Right ventricle myocardium superior (tissue), 1 donor: ENCODE results near the gene TRMO. TPM values are rescaled to one million over a fixed set of nuclear protein-coding genes. Genes with fewer than 3 reads are reported as not detected.

Experiments
- total RNA-seq: library from RNA; stranded (reverse); fragmentation: NEBNext Ultra II Directional; extraction: Animal tissue kit (Norgen Biotek cat#: 25700); gene quantifications from one replicate; pipeline ENCODE4 v1.2.1, GENCODE V29; 2021
- donor health status: DM: no; HTN: yes; CAD: no; lungs with severe emphysema.

Gene TRMO
- total RNA-seq, 1 donor from 2014 or later = 5.8 TPM

Other genes with a start within 250 kb of the TRMO start
- gene XPA, start 225.2 kb downstream of the TRMO start, total RNA-seq = 5.8 TPM
- not detected for gene FOXE1, start 69.3 kb downstream of the TRMO start, total RNA-seq
- gene HEMGN, start 15.7 kb upstream of the TRMO start, total RNA-seq = not detected
- gene ANP32B, start 60.8 kb upstream of the TRMO start, total RNA-seq = 47.0 TPM
- 33.4 TPM for gene NANS, start 134.2 kb upstream of the TRMO start, total RNA-seq
- gene TRIM14, start 196.7 kb upstream of the TRMO start, total RNA-seq = 4.9 TPM